GM20000 (cell line): ENCODE measurements around the gene BCL6.

Experiments
- DNase-seq: peaks from one replicate; pipeline ENCODE4 v3.0.0; 2012; ENCODE audit warnings: low spot score
- CTCF ChIP-seq: IDR thresholded peaks from 2 replicates; pipeline ENCODE4 v1.5.1; 2012; ENCODE audit warnings: mild to moderate bottlenecking, control low read depth; ENCODE audit errors: extremely low read depth, missing control alignments

The BCL6 gene

GRCh38 chr3:187728940-187729583 is 16.2 kb downstream of the BCL6 start:
- TF ChIP-seq CTCF = no peak
- DNase-seq = no peak

- DNase-seq = no peak
- TF ChIP-seq CTCF = no peak
Measured at GRCh38 chr3:187728248-187728647, 17.0 kb downstream of the BCL6 start.

- DNase-seq = no peak
- TF ChIP-seq CTCF = no peak
Measured at GRCh38 chr3:187726564-187726963, 18.7 kb downstream of the BCL6 start.

- TF ChIP-seq CTCF = no peak
- DNase-seq = no peak
Measured at GRCh38 chr3:187725653-187726370, 19.5 kb downstream of the BCL6 start.

- TF ChIP-seq CTCF = no peak
- DNase-seq = no peak
Measured at GRCh38 chr3:187725224-187725623, 20.0 kb downstream of the BCL6 start.

- no peak for TF ChIP-seq CTCF
Measured at GRCh38 chr3:187722206-187722612, 23.1 kb downstream of the BCL6 start.

GRCh38 chr3:187721055-187721454 is 24.2 kb downstream of the BCL6 start:
- DNase-seq = no peak
- TF ChIP-seq CTCF = no peak

More at GRCh38 chr3:187722206-187722612, 23.1 kb downstream of the BCL6 start:
- DNase-seq = no peak
